Measurements from ENCODE around the gene NEMP1. TPM values are rescaled to one million over a fixed set of nuclear protein-coding genes. Genes with fewer than 3 reads are reported as not detected.
A peak's percentile ranks its signal among the peaks of the same experiment; 100 is the strongest.

Gene NEMP1
- total RNA-seq, 2 experiments from 2014 or later: 60.5 to 66.1 TPM

DNA sequence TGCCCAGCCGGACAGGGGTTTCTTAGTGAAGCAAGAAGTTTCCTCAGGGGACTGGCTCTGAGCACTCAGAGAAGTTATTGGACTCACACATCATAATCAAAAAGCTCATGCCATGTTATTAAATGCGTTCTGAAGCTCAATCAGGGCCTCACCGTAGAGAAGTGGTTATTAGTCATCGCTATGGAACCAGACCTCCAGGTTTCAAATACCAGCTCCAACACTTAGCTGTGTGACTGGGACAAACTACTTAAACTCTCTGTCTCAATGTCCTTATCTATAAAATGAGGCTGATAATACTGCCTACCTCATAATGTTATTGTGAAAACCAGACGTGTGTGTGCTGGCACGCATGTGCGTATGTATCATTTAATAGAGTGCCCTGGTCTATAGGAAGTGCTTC, 25.3 kb upstream of the NEMP1 start:
- ATAC-seq (no peak), DNase-seq (no peak)
- Mint-ChIP-seq H3K27ac (no peak overlapping the region), H3K27me3 (no peaks in the 10 kb centered on the region), H3K9me3 (ENCODE audit: low read depth) (no peaks in the 10 kb centered on the region), H3K4me1 (peaks cover 29% of the 10 kb centered on the region), H3K36me3 (peaks cover 11% of the 10 kb centered on the region), H3K4me3 (no peak overlapping the region)
- CTCF ChIA-PET: interaction anchor here (0.9 to 9.6 kb wide), 4 partner anchors 10 to 34 kb away, joined by 3 to 202 read pairs (median 4); partner anchors contain the start of genes NAB2 and NEMP1

DNA sequence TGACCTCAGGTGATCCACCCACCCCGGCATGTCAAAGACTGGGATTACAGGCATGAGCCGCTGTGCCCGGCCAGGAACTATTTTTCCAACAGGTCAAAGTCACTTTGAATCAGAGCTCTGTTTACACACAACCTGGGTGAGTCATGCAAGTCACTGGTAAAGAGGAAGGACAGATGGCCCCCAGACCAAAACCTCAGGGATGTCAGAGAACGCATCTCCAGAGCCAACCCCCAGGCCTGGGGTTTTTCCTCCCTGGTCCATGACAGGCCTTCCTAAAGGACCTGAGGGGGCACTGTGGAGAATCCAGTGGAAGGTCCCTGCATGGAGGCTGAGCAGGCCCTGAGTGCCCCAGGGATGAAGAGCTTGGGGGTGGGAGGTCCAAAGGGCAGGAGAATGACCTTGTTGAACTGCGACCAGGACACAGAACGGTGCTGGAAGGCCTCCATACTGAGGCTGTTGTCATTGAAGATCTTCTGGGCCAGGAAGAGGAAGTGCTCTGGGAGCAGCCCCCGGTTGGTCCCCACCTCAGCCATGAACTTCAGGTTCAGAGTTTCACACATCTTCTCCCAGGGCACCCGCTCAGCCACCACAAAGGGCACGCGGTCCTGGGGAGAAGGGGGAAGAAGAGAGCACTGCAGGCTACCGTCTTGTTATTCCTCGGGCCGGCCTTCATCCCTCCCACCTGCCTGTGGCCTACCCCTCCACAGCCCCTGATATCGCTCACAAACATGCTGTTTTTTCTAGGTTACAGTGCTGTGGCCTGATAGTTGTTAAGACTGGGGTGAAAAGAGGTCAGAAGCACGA, 23.5 kb upstream of the NEMP1 start:
- Mint-ChIP-seq H3K36me3 (peaks cover 10% of the 10 kb centered on the region), H3K9me3 (ENCODE audit: low read depth) (no peaks in the 10 kb centered on the region), H3K27me3 (no peaks in the 10 kb centered on the region), H3K4me3 (no peak overlapping the region), H3K4me1 (peaks cover 32% of the 10 kb centered on the region), H3K27ac (peak overlapping the region; percentile 60)
- CTCF ChIA-PET: interaction anchor here (1.0 to 16.0 kb wide), 5 partner anchors 6 to 93 kb away, joined by 3 to 202 read pairs (median 5); partner anchors contain the start of gene STAT6
- ATAC-seq: no peak
- DNase-seq: no peak

GRCh38 chr12:57099766-57100165, 21.2 kb upstream of the NEMP1 start:
- H3K27ac Mint-ChIP-seq: no peak overlapping the region
- ATAC-seq (no peak), DNase-seq (no peak)
- no peak overlapping the region for H3K4me3 Mint-ChIP-seq
- CTCF ChIA-PET: interaction anchor here (0.7 to 16.0 kb wide), 6 partner anchors 8 to 120 kb away, joined by 3 to 202 read pairs (median 4); partner anchors contain the start of genes NAB2 and STAT6
- peaks cover 5% of the 10 kb centered on the region for H3K36me3 Mint-ChIP-seq
- no peaks in the 10 kb centered on the region for H3K9me3 Mint-ChIP-seq (ENCODE audit: low read depth)
- peaks cover 34% of the 10 kb centered on the region for H3K4me1 Mint-ChIP-seq
- no peaks in the 10 kb centered on the region for H3K27me3 Mint-ChIP-seq

- H3K4me1 Mint-ChIP-seq: peaks cover 35% of the 10 kb centered on the region
- no peaks in the 10 kb centered on the region for H3K27me3 Mint-ChIP-seq
- H3K4me3 Mint-ChIP-seq: no peak overlapping the region
- no peak for DNase-seq
- no peak for ATAC-seq
- H3K27ac Mint-ChIP-seq: peak overlapping the region; percentile 30
- H3K36me3 Mint-ChIP-seq: peaks cover 2% of the 10 kb centered on the region
- no peaks in the 10 kb centered on the region for H3K9me3 Mint-ChIP-seq (ENCODE audit: low read depth)
- CTCF ChIA-PET: interaction anchor here (1.2 to 16.0 kb wide), 7 partner anchors 9 to 98 kb away, joined by 3 to 202 read pairs (median 4); partner anchors contain the start of genes NAB2 and STAT6
These were observed 20.6 kb upstream of the NEMP1 start for GRCh38 chr12:57099047-57099714.

DNA sequence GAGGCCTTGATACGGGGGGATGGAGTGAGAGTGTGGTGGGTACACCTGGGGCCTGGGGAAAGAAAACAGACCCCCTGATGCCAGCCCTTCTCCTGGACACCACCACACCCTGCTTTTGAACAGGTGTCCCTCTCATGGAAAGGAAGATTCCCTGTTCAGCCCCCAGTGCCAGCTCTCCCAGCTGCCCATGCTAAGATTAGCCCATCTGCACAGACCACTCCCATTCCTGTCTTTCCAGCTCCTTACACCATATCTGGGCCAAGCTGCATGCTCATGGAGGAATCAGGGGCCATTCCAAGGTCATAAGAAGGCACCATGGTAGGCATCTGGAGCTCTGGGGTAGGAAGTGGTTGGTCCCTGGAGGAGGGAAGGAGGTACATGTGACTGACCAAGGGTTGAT, 20.0 kb upstream of the NEMP1 start:
- ATAC-seq (no peak), DNase-seq (no peak)
- Mint-ChIP-seq H3K4me3 (no peak overlapping the region), H3K36me3 (peaks cover 2% of the 10 kb centered on the region), H3K27me3 (no peaks in the 10 kb centered on the region), H3K4me1 (peaks cover 39% of the 10 kb centered on the region), H3K27ac (peak overlapping the region; percentile 45), H3K9me3 (ENCODE audit: low read depth) (no peaks in the 10 kb centered on the region)
- CTCF ChIA-PET: interaction anchor here (1.2 to 16.0 kb wide), 5 partner anchors 9 to 29 kb away, joined by 3 to 202 read pairs (median 8); partner anchors contain the start of genes NAB2 and STAT6

- H3K36me3 Mint-ChIP-seq: peaks cover 2% of the 10 kb centered on the region
- ATAC-seq (no peak), DNase-seq (no peak)
- H3K27me3 Mint-ChIP-seq: no peaks in the 10 kb centered on the region
- peaks cover 46% of the 10 kb centered on the region for H3K4me1 Mint-ChIP-seq
- H3K4me3 Mint-ChIP-seq: no peak overlapping the region
- CTCF ChIA-PET: interaction anchor here (2.0 to 16.0 kb wide), 3 partner anchors 8 to 28 kb away, joined by 8 to 202 read pairs (median 12); partner anchors contain the start of genes NAB2 and STAT6
- no peak overlapping the region for H3K27ac Mint-ChIP-seq
- H3K9me3 Mint-ChIP-seq (ENCODE audit: low read depth): no peaks in the 10 kb centered on the region
These were observed 18.9 kb upstream of the NEMP1 start for GRCh38 chr12:57097554-57097835.

DNA sequence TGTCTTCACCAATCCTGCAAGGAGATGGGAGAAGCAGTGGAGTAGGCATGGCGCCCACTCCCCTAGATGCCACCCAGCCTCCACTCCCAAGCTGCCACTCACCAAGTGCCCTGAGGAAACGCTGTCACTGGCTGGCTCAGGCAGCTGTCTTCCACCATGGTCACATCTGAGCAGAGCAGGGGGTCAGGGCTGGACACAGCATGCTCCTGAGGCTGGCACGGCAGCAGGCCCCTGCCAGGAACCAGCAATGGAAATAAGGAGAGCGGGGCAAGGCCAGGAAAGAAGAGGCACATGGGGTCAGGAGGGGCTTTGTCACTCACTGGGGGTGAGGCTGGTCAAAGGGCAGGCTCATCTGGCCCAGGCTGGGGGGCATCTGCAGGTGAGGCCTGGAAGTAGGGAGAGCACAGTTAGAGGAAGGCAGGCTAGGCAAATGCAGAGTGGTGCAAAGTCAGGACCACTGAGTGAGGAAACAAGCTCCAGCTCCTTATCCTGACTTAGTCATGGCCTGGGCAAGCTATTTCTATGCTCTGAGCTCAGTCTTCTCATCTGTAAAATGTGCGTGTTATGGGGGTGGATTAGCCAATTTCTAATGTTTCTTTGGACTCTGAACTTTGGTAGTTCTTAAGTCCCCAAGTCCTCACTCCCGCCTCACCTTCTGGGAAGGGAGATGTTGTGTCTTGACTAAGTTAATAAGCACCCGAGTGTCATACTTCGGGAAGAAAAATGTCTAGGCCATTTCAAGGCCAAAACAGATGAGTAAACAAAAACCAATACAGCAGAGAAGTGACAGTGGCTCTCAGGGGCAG, 18.4 kb upstream of the NEMP1 start:
- peaks cover 2% of the 10 kb centered on the region for H3K36me3 Mint-ChIP-seq
- H3K9me3 Mint-ChIP-seq (ENCODE audit: low read depth): no peaks in the 10 kb centered on the region
- CTCF ChIA-PET: interaction anchor here (1.6 to 16.0 kb wide), 4 partner anchors 7 to 28 kb away, joined by 6 to 202 read pairs (median 10); partner anchors contain the start of genes NAB2 and STAT6

DNA sequence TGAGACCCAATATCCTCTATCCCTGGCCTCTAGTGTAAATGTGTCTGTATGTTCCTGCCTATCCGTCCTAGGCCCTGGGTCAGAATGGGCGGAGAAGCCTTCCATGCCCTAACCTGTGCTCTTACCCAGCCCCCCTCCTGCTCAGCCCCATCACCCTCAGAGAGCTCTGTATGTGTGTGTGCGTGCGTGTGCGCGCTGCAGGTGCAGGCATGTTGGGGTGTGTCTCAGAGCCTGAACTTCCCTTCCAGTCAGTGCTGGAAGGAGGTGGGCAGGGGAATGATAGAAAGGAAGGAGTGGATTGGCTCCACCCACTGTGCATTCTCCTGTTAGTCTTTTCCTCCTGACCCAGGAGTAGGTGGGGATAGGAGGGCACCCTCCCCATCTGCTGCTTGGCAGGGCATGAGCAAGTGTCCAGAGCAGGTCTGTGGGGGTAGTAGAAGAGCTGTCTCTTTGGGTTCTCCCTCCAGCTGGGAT, 17.5 kb upstream of the NEMP1 start:
- DNase-seq (no peak), ATAC-seq (no peak)
- H3K27ac Mint-ChIP-seq: peak overlapping the region; percentile 34
- H3K36me3 Mint-ChIP-seq: peaks cover 4% of the 10 kb centered on the region
- H3K27me3 Mint-ChIP-seq: no peaks in the 10 kb centered on the region
- H3K4me3 Mint-ChIP-seq: no peak overlapping the region
- H3K4me1 Mint-ChIP-seq: peaks cover 43% of the 10 kb centered on the region
- no peaks in the 10 kb centered on the region for H3K9me3 Mint-ChIP-seq (ENCODE audit: low read depth)
- CTCF ChIA-PET: interaction anchor here (0.6 to 16.0 kb wide), 4 partner anchors 12 to 601 kb away, joined by 3 to 202 read pairs (median 4); partner anchors contain the start of genes LRP1 and STAT6

More for the DNA sequence above, 18.4 kb upstream of the NEMP1 start:
- Mint-ChIP-seq H3K4me1 (peaks cover 42% of the 10 kb centered on the region), H3K27me3 (no peaks in the 10 kb centered on the region), H3K4me3 (no peak overlapping the region), H3K27ac (peak overlapping the region; percentile 39)
- no peak for DNase-seq
- ATAC-seq: no peak

GRCh38 chr12:57095440-57095839, 16.8 kb upstream of the NEMP1 start:
- Mint-ChIP-seq H3K27ac (peak overlapping the region; percentile 59), H3K4me3 (no peak overlapping the region), H3K9me3 (ENCODE audit: low read depth) (no peaks in the 10 kb centered on the region), H3K36me3 (peaks cover 4% of the 10 kb centered on the region), H3K4me1 (peaks cover 47% of the 10 kb centered on the region), H3K27me3 (no peaks in the 10 kb centered on the region)
- CTCF ChIA-PET: interaction anchor here (0.5 to 16.0 kb wide), 5 partner anchors 13 to 1265 kb away, joined by 3 to 202 read pairs (median 3); partner anchors contain the start of genes LRP1 and STAT6
- DNase-seq: no peak
- ATAC-seq: no peak

DNA sequence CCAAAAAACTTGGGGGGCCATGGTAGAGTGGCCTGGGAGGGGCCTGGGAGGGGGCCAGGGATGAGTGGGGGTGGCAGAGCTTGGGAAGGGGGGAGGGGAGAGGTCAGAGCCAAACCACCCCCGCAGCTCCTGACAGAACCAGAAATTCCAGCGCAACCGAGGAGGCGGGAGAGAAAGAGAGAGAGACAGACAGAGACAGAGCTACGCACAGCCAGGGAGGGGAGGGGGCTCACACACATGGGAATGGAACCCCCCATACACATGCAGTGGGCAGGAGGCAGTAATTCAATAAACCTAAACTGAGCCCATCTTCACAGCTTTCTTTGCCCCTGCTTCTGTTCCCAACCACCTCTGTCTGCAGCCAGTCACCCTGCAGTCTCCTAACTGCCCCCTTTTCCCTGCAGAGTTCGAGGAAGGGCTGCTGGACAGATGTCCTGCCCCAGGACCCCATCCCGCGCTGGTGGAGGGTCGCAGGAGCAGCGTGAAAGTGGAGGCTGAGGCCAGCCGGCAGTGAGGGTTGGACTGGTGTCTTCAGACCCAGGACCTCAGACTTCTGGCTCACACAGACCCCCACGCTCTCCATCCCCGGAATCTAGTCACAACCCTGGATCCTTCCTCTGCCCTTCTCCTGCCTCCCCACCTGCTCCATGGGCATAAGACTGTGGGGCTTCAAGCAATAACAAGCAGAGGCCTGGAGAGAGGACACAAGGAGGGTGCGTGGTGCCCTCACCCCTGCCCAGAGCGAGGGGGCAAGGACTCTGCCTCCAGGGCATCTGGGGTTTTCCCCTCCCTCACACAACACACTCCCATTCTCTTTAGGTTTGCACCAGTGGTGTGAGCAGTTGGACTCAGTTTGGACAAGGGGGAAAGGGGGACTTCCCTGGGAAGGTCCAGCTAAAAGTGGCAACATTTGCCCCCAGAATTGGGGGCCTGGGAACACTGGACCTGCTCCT, 15.9 kb upstream of the NEMP1 start:
- Mint-ChIP-seq H3K27ac (peak overlapping the region; percentile 83), H3K9me3 (ENCODE audit: low read depth) (no peaks in the 10 kb centered on the region), H3K4me3 (no peak overlapping the region), H3K4me1 (peaks cover 51% of the 10 kb centered on the region), H3K27me3 (no peaks in the 10 kb centered on the region), H3K36me3 (peaks cover 4% of the 10 kb centered on the region)
- no peak for ATAC-seq
- CTCF ChIA-PET: interaction anchor here (0.7 to 16.0 kb wide), 13 partner anchors 8 to 364 kb away, joined by 3 to 202 read pairs (median 5); partner anchors contain the start of genes NEMP1 and STAT6
- no peak for DNase-seq

GRCh38 chr12:57093415-57094207, 15.0 kb upstream of the NEMP1 start:
- peaks cover 2% of the 10 kb centered on the region for H3K36me3 Mint-ChIP-seq
- ATAC-seq (peak; percentile 47), DNase-seq (peak; percentile 81)
- peaks cover 48% of the 10 kb centered on the region for H3K4me1 Mint-ChIP-seq
- no peaks in the 10 kb centered on the region for H3K27me3 Mint-ChIP-seq
- H3K9me3 Mint-ChIP-seq (ENCODE audit: low read depth): no peaks in the 10 kb centered on the region
- CTCF ChIA-PET: interaction anchor here (0.6 to 16.0 kb wide), 17 partner anchors 9 to 368 kb away, joined by 3 to 202 read pairs (median 5); partner anchors contain the start of genes NACA, NEMP1 and STAT6
- peak overlapping the region; percentile 83 for H3K27ac Mint-ChIP-seq
- peak overlapping the region; percentile 54 for H3K4me3 Mint-ChIP-seq

Measured in activated CD8-positive, alpha-beta memory T cell treated with anti-CD3 and anti-CD28 coated beads, Interleukin-2, amount 10 ng/mL, durations not matched to agents 7 days and 5 days (primary cell).